Lower leg skin (tissue), 3 donors: ENCODE data around the gene TMC8.

Experiments
- CTCF ChIP-seq, 3 donors: fragments of 450-650 bp; IDR thresholded peaks; one replicate each; pipeline ENCODE4 v1.5.1; 2016; ENCODE audit warnings: antibody characterized with exemption in 3 of 3, mild to moderate bottlenecking in 3 of 3, moderate library complexity in 2 of 3
- POLR2A ChIP-seq, 2 donors: fragments of 450-650 bp; IDR thresholded peaks; one replicate each; pipeline ENCODE4 v1.6.1; 2016 to 2017; ENCODE audit warnings: antibody characterized with exemption in 2 of 2, mild to moderate bottlenecking in 1 of 2, moderate library complexity in 1 of 2

- TF ChIP-seq CTCF (IDR thresholded peaks at IDR 0.05) (no peak), POLR2A (IDR thresholded peaks at IDR 0.05) (no peak)
These were observed 25.0 kb upstream of the TMC8 start for GRCh38 chr17:78105551-78105950.
